Right hindlimb (tissue), 1 donor: ENCODE data around the gene UCN3.
"Not testable (repeated sequence)": the region's sequence is repeated elsewhere in the genome, so short reads cannot be mapped to it uniquely, and the experiment has no call there.

Source experiments
- DNase-seq: peaks from one replicate; pipeline ENCODE4 v3.0.0-alpha.2; 2018

UCN3 gene

GRCh38 chr10:5369362-5370158 lies 4.8 kb downstream of the UCN3 start:
- no peak for DNase-seq

GRCh38 chr10:5370493-5371352 lies 6.0 kb downstream of the UCN3 start:
- no peak for DNase-seq

- no peak for DNase-seq
Observed at GRCh38 chr10:5373307-5373706, 8.5 kb downstream of the UCN3 start.

DNA sequence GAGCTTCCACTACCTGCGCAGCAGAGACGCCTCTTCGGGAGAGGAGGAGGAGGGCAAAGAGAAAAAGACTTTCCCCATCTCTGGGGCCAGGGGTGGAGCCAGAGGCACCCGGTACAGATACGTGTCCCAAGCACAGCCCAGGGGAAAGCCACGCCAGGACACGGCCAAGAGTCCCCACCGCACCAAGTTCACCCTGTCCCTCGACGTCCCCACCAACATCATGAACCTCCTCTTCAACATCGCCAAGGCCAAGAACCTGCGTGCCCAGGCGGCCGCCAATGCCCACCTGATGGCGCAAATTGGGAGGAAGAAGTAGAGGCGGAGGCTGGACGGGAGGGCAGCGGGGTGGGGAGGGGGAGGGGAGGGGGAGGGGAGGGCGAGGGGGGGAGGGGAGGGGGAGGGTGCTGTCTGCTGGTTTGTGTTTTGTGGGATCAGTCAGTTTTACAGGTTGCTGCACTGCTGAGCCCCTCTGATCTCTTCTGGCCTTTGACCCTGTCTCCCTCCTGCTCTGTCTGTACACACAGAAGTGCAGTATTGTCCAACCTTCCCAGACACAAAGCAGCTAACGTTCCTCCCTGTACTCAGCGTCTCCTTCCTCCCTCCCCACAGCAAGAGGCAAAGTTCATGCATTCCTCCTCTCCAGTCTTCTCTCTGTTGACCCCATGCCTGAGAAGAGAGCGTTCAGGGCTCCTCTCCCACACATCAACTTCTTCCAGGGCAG lies 9.3 kb downstream of the UCN3 start:
- no peak for DNase-seq

- DNase-seq: peak; percentile 27
Observed at GRCh38 chr10:5376450-5376849, 11.7 kb downstream of the UCN3 start.

- DNase-seq: not testable (repeated sequence)
Observed at GRCh38 chr10:5379202-5379601, 14.4 kb downstream of the UCN3 start.

DNA sequence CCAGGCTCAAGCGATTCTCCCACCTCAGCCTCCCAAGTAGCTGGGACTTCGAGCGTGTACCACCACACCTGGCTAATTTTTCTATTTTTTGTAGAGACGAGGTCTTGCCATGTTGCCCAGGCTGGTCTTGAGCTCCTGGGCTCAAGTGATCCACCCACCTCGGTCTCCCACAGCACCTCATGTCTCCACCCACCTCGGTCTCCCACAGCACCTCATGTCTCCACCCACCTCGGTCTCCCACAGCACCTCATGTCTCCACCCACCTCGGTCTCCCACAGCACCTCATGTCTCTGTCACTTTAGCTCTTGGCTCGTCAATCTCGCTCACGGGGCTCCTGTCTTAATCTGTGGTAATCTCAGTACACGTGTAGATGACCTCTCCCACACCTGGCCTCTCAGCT lies 15.6 kb downstream of the UCN3 start:
- DNase-seq: not testable (repeated sequence)

- no peak for DNase-seq
Observed at GRCh38 chr10:5381187-5381586, 16.4 kb downstream of the UCN3 start.

DNA sequence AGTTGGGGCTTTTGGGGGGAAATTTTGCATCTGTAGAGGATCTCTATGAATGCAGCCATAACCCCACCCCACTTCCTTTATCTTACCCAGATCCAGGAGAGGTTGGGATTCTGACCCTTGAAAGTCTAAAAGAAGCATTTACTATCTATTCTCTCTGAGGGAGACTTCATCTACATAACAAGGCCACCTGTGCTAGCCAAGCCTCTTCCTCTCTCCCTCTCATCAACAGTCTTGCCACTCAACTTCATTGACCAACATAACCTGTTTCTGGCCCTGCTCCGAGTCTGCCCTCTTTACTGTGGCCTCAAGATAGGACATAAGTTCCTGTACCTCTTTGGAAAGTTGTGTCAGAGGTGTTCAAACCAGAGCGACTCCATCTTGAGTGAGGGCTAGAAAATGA lies 20.5 kb downstream of the UCN3 start:
- DNase-seq: no peak

- DNase-seq: no peak
Observed at GRCh38 chr10:5387169-5387568, 22.4 kb downstream of the UCN3 start.

DNA sequence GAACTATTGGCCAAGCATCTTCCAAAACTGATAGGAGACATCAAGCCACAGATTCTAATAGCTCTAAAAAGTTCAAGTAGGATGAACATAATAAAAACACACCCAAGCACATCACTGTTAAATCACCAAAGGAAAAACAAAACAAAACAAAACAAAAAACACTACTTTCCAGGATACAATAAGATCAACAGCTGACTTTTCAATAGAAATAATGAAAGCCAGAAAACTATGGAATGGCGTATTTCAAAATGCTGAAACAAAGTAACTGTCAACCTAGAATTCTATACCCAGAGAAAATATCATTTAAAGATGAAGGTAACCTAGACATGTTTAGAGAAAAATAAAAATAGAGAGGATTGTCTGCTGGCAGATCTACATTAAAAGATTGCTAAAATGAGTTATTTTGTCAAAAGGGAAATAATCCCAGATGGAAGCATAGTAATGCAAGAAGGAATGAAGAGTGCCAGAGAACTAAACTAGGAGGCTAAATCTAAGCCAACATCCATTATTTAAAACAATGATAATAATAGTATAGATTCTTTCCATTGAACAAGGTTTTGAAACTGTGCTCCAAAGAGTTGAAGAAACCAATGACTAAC lies 25.9 kb downstream of the UCN3 start:
- DNase-seq: no peak

DNA sequence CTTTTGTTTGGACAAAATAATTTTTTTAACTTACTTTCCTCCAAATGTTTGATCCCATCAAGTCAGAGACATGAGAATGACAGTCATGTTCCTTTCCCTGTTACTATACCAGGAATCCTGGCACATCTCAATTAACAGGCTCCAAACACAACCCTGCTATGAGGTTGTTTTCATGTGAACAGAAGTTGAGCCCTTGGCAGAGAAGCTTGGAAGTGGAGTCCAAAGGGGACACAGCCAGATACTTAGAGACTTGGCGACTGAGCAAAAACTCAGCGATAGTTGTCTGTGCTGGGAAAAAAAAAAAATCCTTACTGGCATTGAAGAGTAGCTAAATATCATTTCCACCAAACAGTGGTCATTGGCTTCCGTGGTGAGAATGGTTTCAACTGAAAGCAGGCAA lies 27.0 kb downstream of the UCN3 start:
- DNase-seq: no peak

GRCh38 chr10:5393529-5393928 lies 28.8 kb downstream of the UCN3 start:
- DNase-seq: no peak

- DNase-seq: no peak
Observed at GRCh38 chr10:5395168-5395567, 30.4 kb downstream of the UCN3 start.

- no peak for DNase-seq
Observed at GRCh38 chr10:5396556-5397300, 32.0 kb downstream of the UCN3 start.

GRCh38 chr10:5399332-5399731 lies 34.6 kb downstream of the UCN3 start:
- no peak for DNase-seq

- no peak for DNase-seq
Observed at GRCh38 chr10:5400468-5401240, 35.9 kb downstream of the UCN3 start.

GRCh38 chr10:5402798-5403197 lies 38.0 kb downstream of the UCN3 start:
- no peak for DNase-seq

GRCh38 chr10:5404208-5405041 lies 39.7 kb downstream of the UCN3 start, which contains the start of gene TUBAL3:
Gene TUBAL3 (minus strand): TSS chr10:5404828. CDS start chr10:5404792, 36 bp downstream.
- DNase-seq: no peak

DNA sequence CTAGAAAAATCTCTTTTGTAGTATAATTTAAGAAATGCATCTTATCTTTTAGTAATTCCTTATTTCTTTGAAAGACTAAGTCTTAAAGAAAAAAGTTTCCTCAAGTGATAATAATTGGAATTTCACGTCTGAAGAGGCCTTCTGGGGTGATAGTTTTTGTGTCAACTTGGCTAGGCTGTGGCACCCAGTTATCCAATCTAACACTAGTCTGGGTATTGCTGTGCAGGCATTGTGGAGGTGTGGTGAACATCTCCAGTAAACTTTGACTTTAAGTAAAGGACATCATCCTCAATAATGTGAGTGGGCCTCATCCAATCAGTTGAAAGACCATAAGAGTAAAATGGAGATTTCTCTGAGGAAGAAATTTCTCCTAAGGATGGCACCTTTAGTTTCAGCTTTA lies 42.2 kb downstream of the UCN3 start:
- no peak for DNase-seq
